Aorta (tissue), 5 donors: ENCODE data around the gene CSAG1. TPM values are rescaled to one million over a fixed set of nuclear protein-coding genes. Genes with fewer than 3 reads are reported as not detected.
"Not testable (repeated sequence)": the region's sequence is repeated elsewhere in the genome, so short reads cannot be mapped to it uniquely, and the experiment has no call there.

Experiments used
- ATAC-seq: fragments of 200-7000 bp; cut with Tn5 transposase; one replicate; pipeline ENCODE4 v1.9.1; 2022; ENCODE audit warnings: moderate library complexity; ENCODE audit not compliant: low FRiP score
- DNase-seq, 2 donors: peaks; one replicate each; pipeline ENCODE4 v3.0.0-alpha.2; 2020
- H3K27ac ChIP-seq, 2 donors: one replicate each; pipeline ENCODE4 v1.5.1; 2013; ENCODE audit warnings: low read length in 2 of 2, mild to moderate bottlenecking in 2 of 2, moderate library complexity in 2 of 2, control low read depth in 1 of 2, inconsistent platforms in 1 of 2, low read depth in 1 of 2
- H3K27me3 ChIP-seq, 2 donors: one replicate each; pipeline ENCODE4 v1.6.1; 2013; ENCODE audit warnings: control low read depth in 1 of 2, low read length in 1 of 2, mild to moderate bottlenecking in 1 of 2, moderate library complexity in 1 of 2; ENCODE audit not compliant: insufficient read depth in 2 of 2, control insufficient read depth in 1 of 2
- H3K36me3 ChIP-seq, 2 donors: one replicate each; pipeline ENCODE4 v1.6.1; 2013; ENCODE audit warnings: control low read depth in 1 of 2, low read length in 1 of 2, mild to moderate bottlenecking in 1 of 2; ENCODE audit not compliant: insufficient read depth in 2 of 2, control insufficient read depth in 1 of 2
- H3K4me1 ChIP-seq, 2 donors: one replicate each; pipeline ENCODE4 v1.6.1; 2013; ENCODE audit warnings: low read length in 2 of 2, control low read depth in 1 of 2, mild to moderate bottlenecking in 1 of 2, moderate library complexity in 1 of 2; ENCODE audit not compliant: insufficient read depth in 2 of 2, control insufficient read depth in 1 of 2
- H3K4me3 ChIP-seq, 2 donors: one replicate each; pipeline ENCODE4 v1.5.1; 2013; ENCODE audit warnings: low read length in 2 of 2, control low read depth in 1 of 2, mild to moderate bottlenecking in 1 of 2
- H3K9me3 ChIP-seq: one replicate; pipeline ENCODE4 v1.6.1; 2013; ENCODE audit warnings: mild to moderate bottlenecking, low read length; ENCODE audit not compliant: control insufficient read depth
- WGBS, 2 donors: extraction: QIAGEN DNeasy Blood & Tissue Kit; methylation state at CpG; one replicate each; pipeline ENCODE4 v1.1.7; 2013; 5-methylcytosine and 5-hydroxymethylcytosine counted together
- intact Hi-C, 2 donors: fragments of 100-400 bp; cut with DNase I; formaldehyde crosslinking; loops; one replicate each; pipeline versions ENCODE4 v1.14.2 to v1.15.0; 2022
- long read RNA-seq, 2 donors: library from polyadenylated mRNA; unstranded; transcript quantifications; one replicate each; pipeline ENCODE4 v2.0.0, GENCODE V29; 2020 to 2021
- polyA plus RNA-seq, 2 donors: library from polyadenylated mRNA; stranded (reverse); fragments of 200-250 nt; gene quantifications; one replicate each; pipeline ENCODE4 v1.2.3, GENCODE V29; 2013
- total RNA-seq, 2 donors: library from RNA; stranded (reverse); fragmentation: NEBNext Ultra II Directional; extraction: Animal tissue kit (Norgen Biotek cat#: 25700); gene quantifications; one replicate each; pipeline ENCODE4 v1.2.1, GENCODE V29; 2021
- donor health status: healthy with polysubstance abuse.
- donor health status: Bipolar disorder and iron deficiency.
- donor health status: DM: no; HTN: no; CAD: no.
- donor health status: DM: no; HTN: no; CAD: no.
- donor health status: DM: yes; HTN: yes; CAD: no.

Gene CSAG1, protein sequence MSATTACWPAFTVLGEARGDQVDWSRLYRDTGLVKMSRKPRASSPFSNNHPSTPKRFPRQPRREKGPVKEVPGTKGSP
- total RNA-seq (not detected), polyA plus RNA-seq (not detected)
- long read RNA-seq, donor 1: 0 reads
- long read RNA-seq, donor 2: 0 reads

- Histone ChIP-seq H3K27ac (no peak within 1 kb of the TSS), H3K36me3 (no peaks in the 10 kb centered on the region), H3K4me3 (no peak within 1 kb of the TSS), H3K4me1 (no peaks in the 10 kb centered on the region), H3K27me3 (no peaks in the 10 kb centered on the region), H3K9me3 (no peaks in the 10 kb centered on the region)
- DNase-seq: peak in 1 of 2 donors; percentile 69
- ATAC-seq: no peak
- intact Hi-C loops: no loop called here
- WGBS, 2 donors: 87 to 92% methylated on average over 16 to 20 of the region's 21 CpGs
Measured at GRCh38 chrX:152733261-152733975, at the start of gene CSAG1, which contains the start of gene MAGEA12. Gene CSAG1, minus strand, starts transcription at chrX:152733721. Its CDS starts 1,261 bp downstream, at chrX:152732460. Gene MAGEA12, plus strand, starts transcription at chrX:152733757. Its CDS starts 2,405 bp downstream, at chrX:152736162.

DNA sequence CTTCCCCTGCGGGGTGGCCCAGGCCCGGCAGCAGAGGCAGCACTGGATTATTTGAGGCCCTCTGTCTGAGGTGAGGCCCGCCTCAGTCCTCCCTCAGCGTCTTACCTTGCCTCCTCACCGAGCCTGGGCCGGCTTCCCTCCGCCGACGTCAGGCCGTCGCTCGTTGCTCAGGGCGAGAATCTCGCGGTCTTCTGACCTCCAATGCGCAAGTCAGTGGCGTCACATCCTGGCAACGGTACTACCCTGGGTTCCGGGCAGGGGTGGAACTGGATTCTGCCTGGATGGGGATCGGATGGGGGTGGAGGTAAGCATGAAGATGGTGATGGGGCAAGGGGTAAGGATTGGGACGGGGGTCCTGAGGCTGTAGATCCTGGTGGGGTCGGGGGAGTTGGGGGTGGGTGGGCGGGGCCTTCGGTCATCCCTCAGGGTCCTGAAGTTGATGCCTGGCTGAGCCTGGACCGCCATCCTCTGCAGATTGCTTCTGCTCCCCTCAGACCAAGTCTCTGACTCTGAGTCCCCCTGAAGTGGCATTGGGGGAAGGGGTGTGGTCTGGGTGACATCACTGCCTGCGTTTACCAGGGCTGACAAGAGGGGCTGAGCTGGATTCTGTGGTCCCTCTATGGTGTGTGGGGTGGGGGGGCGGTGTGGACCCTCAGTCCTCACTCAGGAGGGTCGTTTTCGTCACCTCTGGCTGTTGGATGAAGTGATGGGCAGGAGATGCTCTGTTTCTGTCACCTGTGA is 36.2 kb upstream of the CSAG1 start, which contains the start of gene MAGEA6:
Gene MAGEA6, minus strand, starts transcription at position 141 of the 741 bp plus-strand sequence. CDS start 2,039 bp downstream, outside the sequence.
- 94% methylated on average over 3 of the region's 29 CpGs; no CpG with 5 or more reads in 1 of the 2 donors for whole genome bisulfite sequencing, 2 donors
- H3K9me3 ChIP-seq, DNase-seq, H3K4me1 ChIP-seq, H3K36me3 ChIP-seq, H3K4me3 ChIP-seq, H3K27me3 ChIP-seq, H3K27ac ChIP-seq, intact Hi-C loops: not testable (repeated sequence)
- peak; percentile 33 for ATAC-seq

GRCh38 chrX:152766562-152766961 is 33.0 kb upstream of the CSAG1 start:
- peak in 1 of 2 donors; percentile 26 for DNase-seq
- 68 to 77% methylated on average over 9 of the region's 9 CpGs for whole genome bisulfite sequencing, 2 donors
- H3K27ac ChIP-seq, H3K9me3 ChIP-seq, H3K36me3 ChIP-seq, H3K27me3 ChIP-seq, H3K4me3 ChIP-seq, intact Hi-C loops, ATAC-seq, H3K4me1 ChIP-seq: not testable (repeated sequence)

DNA sequence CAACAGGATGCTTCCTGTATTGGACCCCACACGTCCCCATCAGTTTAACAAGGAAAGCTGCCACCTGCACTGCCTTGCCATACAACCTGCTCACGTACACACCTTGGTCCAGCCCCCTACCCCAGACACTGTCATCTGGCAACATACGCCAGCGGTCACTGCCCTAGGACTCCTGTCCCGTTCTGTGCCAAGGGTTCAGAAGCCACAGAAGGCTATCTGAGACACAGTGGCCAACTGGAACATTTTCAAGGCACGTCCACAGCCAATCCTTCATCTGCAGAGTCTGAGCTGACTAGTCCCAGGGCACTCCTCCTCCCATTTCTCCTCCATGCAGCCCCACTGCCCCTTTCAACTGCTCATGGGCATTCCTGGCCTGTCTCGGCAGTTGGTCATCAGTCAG is 28.1 kb upstream of the CSAG1 start:
- H3K9me3 ChIP-seq, H3K4me3 ChIP-seq, H3K4me1 ChIP-seq, H3K27me3 ChIP-seq, H3K36me3 ChIP-seq, intact Hi-C loops, H3K27ac ChIP-seq, DNase-seq: not testable (repeated sequence)
- 70 to 85% methylated on average over 2 to 4 of the region's 7 CpGs for WGBS, 2 donors
- peak; percentile 29 for ATAC-seq

DNA sequence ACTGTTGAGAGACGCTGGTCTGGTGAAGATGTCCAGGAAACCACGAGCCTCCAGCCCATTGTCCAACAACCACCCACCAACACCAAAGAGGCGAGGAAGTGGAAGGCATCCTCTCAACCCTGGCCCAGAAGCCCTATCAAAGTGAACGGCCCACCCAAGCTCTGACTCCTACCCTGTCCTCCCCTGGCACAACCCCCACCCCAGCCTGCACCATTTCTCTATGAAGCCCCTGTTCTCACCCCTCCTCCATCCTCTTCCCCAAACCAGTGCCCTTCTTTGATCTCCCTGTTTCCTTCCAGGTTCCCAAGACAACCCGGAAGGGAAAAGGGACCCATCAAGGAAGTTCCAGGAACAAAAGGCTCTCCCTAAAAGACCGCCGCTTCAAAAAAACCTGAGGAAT is 26.0 kb upstream of the CSAG1 start:
- H3K4me1 ChIP-seq, H3K27me3 ChIP-seq, H3K27ac ChIP-seq, H3K9me3 ChIP-seq, DNase-seq, H3K36me3 ChIP-seq, intact Hi-C loops, H3K4me3 ChIP-seq: not testable (repeated sequence)
- WGBS, 2 donors: 62 to 79% methylated on average over 3 to 4 of the region's 7 CpGs
- peak; percentile 52 for ATAC-seq

DNA sequence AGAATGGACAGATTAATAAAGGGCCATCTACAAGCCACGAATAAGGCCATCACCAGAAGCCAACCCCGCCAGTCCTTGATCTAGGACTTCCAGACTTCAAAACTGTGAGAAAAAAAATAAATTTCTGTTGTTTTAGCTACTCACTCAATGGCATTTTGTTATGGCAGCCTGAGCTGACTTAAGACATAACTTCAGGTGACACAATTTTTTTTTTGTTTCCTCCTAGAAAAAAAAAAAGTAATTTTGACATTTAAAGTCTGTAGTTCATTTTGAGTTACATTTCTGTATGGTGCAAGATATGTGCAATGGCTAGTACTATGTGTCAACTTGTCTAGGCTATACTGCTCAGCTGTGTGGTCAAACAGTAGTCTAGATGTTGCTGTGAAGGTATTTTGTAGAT is 25.4 kb upstream of the CSAG1 start, which contains the start of gene CSAG3:
Gene CSAG3, plus strand, starts transcription at position 301 of the 400 bp plus-strand sequence.
- H3K27ac ChIP-seq, DNase-seq, H3K4me1 ChIP-seq, H3K36me3 ChIP-seq, intact Hi-C loops, H3K27me3 ChIP-seq, ATAC-seq, H3K4me3 ChIP-seq, H3K9me3 ChIP-seq: not testable (repeated sequence)
- no CpG with 5 or more reads among the region's 2 CpGs for WGBS, 2 donors

- intact Hi-C loops, DNase-seq: not testable (repeated sequence)
- no CpG with 5 or more reads among the region's 5 CpGs for WGBS, 2 donors
Measured at GRCh38 chrX:152754871-152755270, 21.4 kb upstream of the CSAG1 start.

DNA sequence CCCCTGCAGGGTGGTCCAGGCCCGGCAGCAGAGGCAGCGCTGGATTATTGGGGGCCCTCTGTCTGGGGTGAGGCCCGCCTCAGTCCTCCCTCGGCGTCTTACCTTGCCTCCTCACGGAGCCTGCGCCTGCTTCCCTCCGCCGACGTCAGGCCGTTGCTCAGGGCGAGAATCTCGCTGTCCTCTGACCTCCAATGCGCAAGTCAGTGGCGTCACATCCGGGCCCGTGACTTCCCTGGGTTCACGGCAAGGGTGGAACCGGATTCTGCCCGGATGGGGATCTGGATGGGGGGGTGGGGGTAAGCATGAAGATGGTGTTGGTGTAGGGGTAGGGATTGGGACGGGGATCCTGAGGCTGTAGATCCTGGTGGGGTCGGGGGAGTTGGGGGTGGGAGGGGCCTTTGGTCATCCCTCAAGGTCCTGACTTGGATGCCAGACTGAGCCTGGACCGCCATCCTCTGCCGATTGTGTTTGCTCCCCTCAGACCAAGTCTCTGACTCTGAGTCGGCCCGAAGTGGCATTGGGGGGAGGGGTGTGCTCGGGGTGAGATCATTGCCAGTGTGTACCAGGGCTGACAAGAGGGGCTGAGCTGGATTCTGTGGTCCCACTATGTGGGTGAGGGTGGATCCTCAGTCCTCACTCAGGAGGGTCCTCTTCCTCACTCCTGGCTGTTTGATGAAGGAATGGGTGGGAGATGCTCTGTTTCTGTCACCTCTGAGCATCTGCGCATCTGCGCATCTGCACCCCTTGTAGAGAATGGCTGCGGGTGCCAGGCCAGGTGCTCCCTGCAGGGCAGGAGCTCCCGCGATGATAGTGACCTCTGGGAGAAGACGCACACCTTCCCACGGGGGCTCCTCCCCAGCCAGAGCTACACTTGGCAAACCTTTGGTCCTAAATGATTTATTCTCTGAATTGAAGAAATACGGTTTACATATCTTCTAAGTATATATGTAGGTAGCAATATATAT is 20.4 kb upstream of the CSAG1 start, which contains the start of gene MAGEA2:
Gene MAGEA2, minus strand, starts transcription at position 157 of the 965 bp plus-strand sequence. CDS start 2,479 bp downstream, outside the sequence.
- WGBS, 2 donors: no CpG with 5 or more reads among the region's 35 CpGs
- H3K9me3 ChIP-seq, H3K36me3 ChIP-seq, H3K27ac ChIP-seq, H3K4me3 ChIP-seq, intact Hi-C loops, H3K4me1 ChIP-seq, ATAC-seq, DNase-seq, H3K27me3 ChIP-seq: not testable (repeated sequence)

More at GRCh38 chrX:152754871-152755270, 21.4 kb upstream of the CSAG1 start:
- not testable (repeated sequence) for H3K27ac ChIP-seq, H3K36me3 ChIP-seq, ATAC-seq, H3K27me3 ChIP-seq, H3K4me3 ChIP-seq, H3K9me3 ChIP-seq, H3K4me1 ChIP-seq
